ENCODE data around the gene ANKDD1B. TPM values are rescaled to one million over a fixed set of nuclear protein-coding genes. Genes with fewer than 3 reads are reported as not detected.

Gene ANKDD1B
- polyA plus RNA-seq, 1 of the 3 experiments (the other 2 are of a cell fraction), result 0.12 TPM

DNA sequence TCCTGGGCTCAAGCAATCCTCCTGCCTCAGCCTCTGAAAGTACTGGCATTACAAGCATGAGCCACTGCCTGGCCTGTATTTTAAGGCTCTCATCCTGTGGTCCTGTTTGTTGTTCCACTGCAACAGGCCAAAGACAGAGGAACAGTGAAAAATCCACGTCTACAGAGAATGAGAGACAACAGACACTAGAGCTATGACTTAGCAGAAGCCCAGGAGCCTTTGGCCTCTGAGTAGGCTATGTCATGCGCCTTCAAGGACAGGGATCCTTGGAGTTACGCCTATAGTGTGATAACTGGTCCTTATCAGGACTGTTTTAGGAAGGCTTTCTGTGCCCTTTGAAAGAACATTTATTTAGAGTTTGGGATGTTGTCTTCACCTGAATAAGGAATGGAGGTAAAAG is 95.5 kb downstream of the ANKDD1B start:
- WGBS (ENCODE audit: low lambda C conversion rate), result 69% methylated on average over 3 of the region's 3 CpGs
- H3K79me2 ChIP-seq (ENCODE audit: insufficient read depth), result peaks cover 21% of the 10 kb centered on the region
- H3K27ac ChIP-seq (ENCODE audit: low read depth in 2 of 2, low read length in 1 of 2), result no peak overlapping the region
- TF ChIP-seq, protein P1, sequence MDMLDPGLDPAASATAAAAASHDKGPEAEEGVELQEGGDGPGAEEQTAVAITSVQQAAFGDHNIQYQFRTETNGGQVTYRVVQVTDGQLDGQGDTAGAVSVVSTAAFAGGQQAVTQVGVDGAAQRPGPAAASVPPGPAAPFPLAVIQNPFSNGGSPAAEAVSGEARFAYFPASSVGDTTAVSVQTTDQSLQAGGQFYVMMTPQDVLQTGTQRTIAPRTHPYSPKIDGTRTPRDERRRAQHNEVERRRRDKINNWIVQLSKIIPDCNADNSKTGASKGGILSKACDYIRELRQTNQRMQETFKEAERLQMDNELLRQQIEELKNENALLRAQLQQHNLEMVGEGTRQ (IDR thresholded peaks at IDR 0.05; ENCODE audit: borderline replicate concordance, low read depth, low read length), result no peak
- TF ChIP-seq GATA2 (CRISPR knock-in tag; IDR thresholded peaks at IDR 0.05), result no peak
- no peak for TF ChIP-seq TAF1 (IDR thresholded peaks at IDR 0.05; ENCODE audit: borderline replicate concordance, low read depth, low read length)
- TF ChIP-seq FOXJ3 (CRISPR knock-in tag; IDR thresholded peaks at IDR 0.05), result no peak
- TF ChIP-seq FOXM1 (IDR thresholded peaks at IDR 0.05; ENCODE audit: low read depth), result no peak
- no peak for TF ChIP-seq EP300 (IDR thresholded peaks at IDR 0.05; ENCODE audit: borderline replicate concordance in 1 of 2, low read depth in 1 of 2, low read length in 1 of 2)
- no peak for TF ChIP-seq GABPA (IDR thresholded peaks at IDR 0.05; ENCODE audit: low read depth)
- no peak for TF ChIP-seq NFIC (IDR thresholded peaks at IDR 0.05; ENCODE audit: borderline replicate concordance)
- TF ChIP-seq, protein P2, sequence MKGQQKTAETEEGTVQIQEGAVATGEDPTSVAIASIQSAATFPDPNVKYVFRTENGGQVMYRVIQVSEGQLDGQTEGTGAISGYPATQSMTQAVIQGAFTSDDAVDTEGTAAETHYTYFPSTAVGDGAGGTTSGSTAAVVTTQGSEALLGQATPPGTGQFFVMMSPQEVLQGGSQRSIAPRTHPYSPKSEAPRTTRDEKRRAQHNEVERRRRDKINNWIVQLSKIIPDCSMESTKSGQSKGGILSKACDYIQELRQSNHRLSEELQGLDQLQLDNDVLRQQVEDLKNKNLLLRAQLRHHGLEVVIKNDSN (IDR thresholded peaks at IDR 0.05; ENCODE audit: borderline replicate concordance, low read depth), result no peak
- TF ChIP-seq RFX5 (IDR thresholded peaks at IDR 0.05; ENCODE audit: low read length), result no peak
- no peak for TF ChIP-seq TEAD4 (IDR thresholded peaks at IDR 0.05; ENCODE audit: borderline replicate concordance, insufficient read depth)
- no peak for TF ChIP-seq NRF1 (IDR thresholded peaks at IDR 0.05; ENCODE audit: low read depth, low read length)
- TF ChIP-seq, protein P3, sequence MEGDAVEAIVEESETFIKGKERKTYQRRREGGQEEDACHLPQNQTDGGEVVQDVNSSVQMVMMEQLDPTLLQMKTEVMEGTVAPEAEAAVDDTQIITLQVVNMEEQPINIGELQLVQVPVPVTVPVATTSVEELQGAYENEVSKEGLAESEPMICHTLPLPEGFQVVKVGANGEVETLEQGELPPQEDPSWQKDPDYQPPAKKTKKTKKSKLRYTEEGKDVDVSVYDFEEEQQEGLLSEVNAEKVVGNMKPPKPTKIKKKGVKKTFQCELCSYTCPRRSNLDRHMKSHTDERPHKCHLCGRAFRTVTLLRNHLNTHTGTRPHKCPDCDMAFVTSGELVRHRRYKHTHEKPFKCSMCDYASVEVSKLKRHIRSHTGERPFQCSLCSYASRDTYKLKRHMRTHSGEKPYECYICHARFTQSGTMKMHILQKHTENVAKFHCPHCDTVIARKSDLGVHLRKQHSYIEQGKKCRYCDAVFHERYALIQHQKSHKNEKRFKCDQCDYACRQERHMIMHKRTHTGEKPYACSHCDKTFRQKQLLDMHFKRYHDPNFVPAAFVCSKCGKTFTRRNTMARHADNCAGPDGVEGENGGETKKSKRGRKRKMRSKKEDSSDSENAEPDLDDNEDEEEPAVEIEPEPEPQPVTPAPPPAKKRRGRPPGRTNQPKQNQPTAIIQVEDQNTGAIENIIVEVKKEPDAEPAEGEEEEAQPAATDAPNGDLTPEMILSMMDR (IDR thresholded peaks at IDR 0.05), result no peak
- no peak for TF ChIP-seq YY1 (IDR thresholded peaks at IDR 0.05; ENCODE audit: low read depth)
- no peak for TF ChIP-seq SMC3 (IDR thresholded peaks at IDR 0.05; ENCODE audit: low read depth, low read length)
- H3K9me3 ChIP-seq, result no peaks in the 10 kb centered on the region
- no peak overlapping the region for H3K4me2 ChIP-seq
- H3K4me1 ChIP-seq (ENCODE audit: control insufficient read depth in 1 of 2, insufficient read depth in 2 of 2, low read depth in 1 of 2, low read length in 1 of 2), result no peaks in the 10 kb centered on the region
- H3K27me3 ChIP-seq (ENCODE audit: insufficient read depth), result no peaks in the 10 kb centered on the region
- H3K36me3 ChIP-seq (replicated peaks in 1 of 2; ENCODE audit: control insufficient read depth in 1 of 2, insufficient read depth in 2 of 2, low read length in 1 of 2), result peaks cover 48 to 56% of the 10 kb centered on the region in 2 experiments
- no peak overlapping the region for H3K4me3 ChIP-seq (ENCODE audit: low read depth in 2 of 2, low read length in 1 of 2)
- H2AFZ ChIP-seq (ENCODE audit: low read depth), result no peak overlapping the region
- H3K9me2 ChIP-seq, result no peaks in the 10 kb centered on the region
- no peak for DNase-seq
- no peaks in the 10 kb centered on the region for H3F3A ChIP-seq (replicated peaks; ENCODE audit: insufficient read depth)
- CTCF ChIA-PET, result no interaction called here
- POLR2A ChIA-PET, result no interaction called here
- H4K20me1 ChIP-seq (ENCODE audit: insufficient read depth), result no peaks in the 10 kb centered on the region
- no peak overlapping the region for H3K9ac ChIP-seq

Measured in SK-N-SH (cell line).